GM18870 (cell line): ENCODE results near the gene ZNF891.

Source experiments
- ATAC-seq: cut with Tn5 transposase; IDR thresholded peaks from one replicate; pipeline ENCODE4 v1.9.1; 2021; ENCODE audit warnings: moderate library complexity; ENCODE audit not compliant: unreplicated experiment

Gene ZNF891

GRCh38 chr12:133063556-133063955, 66.5 kb downstream of the ZNF891 start:
- ATAC-seq = no peak

GRCh38 chr12:133061954-133062353, 68.1 kb downstream of the ZNF891 start:
- ATAC-seq = no peak

GRCh38 chr12:133058203-133059113, 71.6 kb downstream of the ZNF891 start:
- no peak for ATAC-seq

GRCh38 chr12:133057446-133057845, 72.6 kb downstream of the ZNF891 start:
- ATAC-seq = no peak
